Fibroblast of the aortic adventitia (primary cell): ENCODE results near the gene RNF34. TPM values are rescaled to one million over a fixed set of nuclear protein-coding genes. Genes with fewer than 3 reads are reported as not detected.

ENCODE experiments used
- DNase-seq: peaks from one replicate; pipeline ENCODE4 v3.0.0-alpha.2; 2010; ENCODE audit warnings: low read depth
- H3K4me3 ChIP-seq: 2 replicates; pipeline ENCODE4 v1.5.1; 2011; ENCODE audit warnings: low read depth, mild to moderate bottlenecking, control low read depth, low read length, moderate library complexity
- total RNA-seq: library from RNA; depleted of rRNA; stranded (reverse); fragments of >200 nt; gene quantifications from 2 replicates; pipeline ENCODE4 v1.2.3, GENCODE V29; 2012; ENCODE audit warnings: low replicate concordance
- TF ChIP-seq, protein P1 (sequence below): IDR thresholded peaks from 2 replicates; pipeline ENCODE4 v1.5.1; 2011; ENCODE audit warnings: mild to moderate bottlenecking, low read length, control low read depth, inconsistent platforms; ENCODE audit not compliant: insufficient read depth

RNF34 gene
- total RNA-seq, 1 donor: 36.9 TPM

GRCh38 chr12:121436706-121437105, 36.8 kb downstream of the RNF34 start:
- no peak for DNase-seq
- TF ChIP-seq, protein P1, sequence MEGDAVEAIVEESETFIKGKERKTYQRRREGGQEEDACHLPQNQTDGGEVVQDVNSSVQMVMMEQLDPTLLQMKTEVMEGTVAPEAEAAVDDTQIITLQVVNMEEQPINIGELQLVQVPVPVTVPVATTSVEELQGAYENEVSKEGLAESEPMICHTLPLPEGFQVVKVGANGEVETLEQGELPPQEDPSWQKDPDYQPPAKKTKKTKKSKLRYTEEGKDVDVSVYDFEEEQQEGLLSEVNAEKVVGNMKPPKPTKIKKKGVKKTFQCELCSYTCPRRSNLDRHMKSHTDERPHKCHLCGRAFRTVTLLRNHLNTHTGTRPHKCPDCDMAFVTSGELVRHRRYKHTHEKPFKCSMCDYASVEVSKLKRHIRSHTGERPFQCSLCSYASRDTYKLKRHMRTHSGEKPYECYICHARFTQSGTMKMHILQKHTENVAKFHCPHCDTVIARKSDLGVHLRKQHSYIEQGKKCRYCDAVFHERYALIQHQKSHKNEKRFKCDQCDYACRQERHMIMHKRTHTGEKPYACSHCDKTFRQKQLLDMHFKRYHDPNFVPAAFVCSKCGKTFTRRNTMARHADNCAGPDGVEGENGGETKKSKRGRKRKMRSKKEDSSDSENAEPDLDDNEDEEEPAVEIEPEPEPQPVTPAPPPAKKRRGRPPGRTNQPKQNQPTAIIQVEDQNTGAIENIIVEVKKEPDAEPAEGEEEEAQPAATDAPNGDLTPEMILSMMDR: no peak

GRCh38 chr12:121438905-121439304, 39.0 kb downstream of the RNF34 start:
- TF ChIP-seq, protein P1: no peak
- no peak overlapping the region for H3K4me3 ChIP-seq
- DNase-seq: no peak

More at GRCh38 chr12:121436706-121437105, 36.8 kb downstream of the RNF34 start:
- H3K4me3 ChIP-seq: no peak overlapping the region

DNA sequence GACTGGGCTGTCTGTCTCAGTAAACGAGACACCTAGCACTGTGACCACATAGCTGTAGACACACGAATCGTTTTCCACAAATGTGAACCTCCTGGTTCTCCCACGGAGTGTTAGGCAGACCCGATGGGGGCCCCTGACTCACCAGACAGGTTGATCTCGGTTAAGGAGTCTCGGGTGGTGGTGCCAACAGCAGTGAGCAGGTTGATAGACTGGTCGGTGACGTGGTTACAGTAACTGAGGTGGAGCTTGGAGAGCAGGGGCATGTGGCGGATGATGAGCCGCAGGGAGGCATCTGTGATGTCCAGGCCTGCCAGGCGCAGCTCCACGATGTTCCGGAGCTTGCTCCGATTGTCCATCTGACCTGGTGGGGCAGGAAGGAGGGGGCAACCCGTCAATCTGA, 39.8 kb downstream of the RNF34 start:
- TF ChIP-seq, protein P1: no peak
- no peak for DNase-seq
- H3K4me3 ChIP-seq: no peak overlapping the region

DNA sequence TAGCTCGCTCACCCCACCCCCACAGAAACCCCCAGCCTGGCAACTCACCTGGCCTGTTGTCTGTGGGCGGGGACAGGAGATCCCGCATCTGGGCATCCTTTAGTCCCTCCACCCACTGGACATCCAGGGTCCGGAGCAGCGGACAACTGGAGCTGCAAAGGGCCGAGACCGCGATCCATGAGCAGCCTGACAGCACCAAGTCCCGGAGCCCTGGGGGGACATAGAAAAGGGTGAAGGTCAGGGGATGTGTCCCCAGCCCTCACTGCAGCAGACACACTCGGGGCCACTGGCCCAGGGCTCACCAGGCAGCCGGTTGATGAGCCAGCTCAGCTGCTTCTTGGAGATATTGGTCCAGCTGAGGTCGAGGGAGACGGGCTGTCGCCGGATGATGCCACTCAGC, 40.9 kb downstream of the RNF34 start:
- no peak for DNase-seq
- no peak overlapping the region for H3K4me3 ChIP-seq
- TF ChIP-seq, protein P1: no peak

DNA sequence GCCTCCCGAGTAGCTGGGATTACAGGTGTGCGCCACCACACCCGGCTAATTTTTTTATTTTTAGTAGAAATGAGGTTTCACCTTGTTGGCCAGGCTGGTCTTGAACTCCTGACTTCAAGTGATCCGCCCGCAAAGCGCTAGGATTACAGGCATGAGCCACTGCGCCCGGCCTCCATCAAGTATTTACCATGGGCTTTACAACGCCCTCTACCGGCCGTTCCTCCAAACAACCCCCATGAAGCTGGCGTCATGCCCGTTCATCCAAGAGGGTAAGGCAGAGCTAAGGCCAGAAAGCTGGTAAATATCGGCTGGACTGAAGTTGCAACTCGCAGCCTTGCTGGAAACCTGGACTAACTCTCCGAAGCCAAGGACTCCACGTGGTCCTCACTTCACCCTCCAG, 41.6 kb downstream of the RNF34 start:
- H3K4me3 ChIP-seq: no peak overlapping the region
- TF ChIP-seq, protein P1: no peak
- no peak for DNase-seq

- no peak for DNase-seq
- TF ChIP-seq, protein P1: no peak
- H3K4me3 ChIP-seq: no peak overlapping the region
Measured at GRCh38 chr12:121442028-121442948, 42.4 kb downstream of the RNF34 start.
